SW 1271 (cell line): ENCODE results near the gene PPP1R1B.
"Not testable (repeated sequence)": the region's sequence is repeated elsewhere in the genome, so short reads cannot be mapped to it uniquely, and the experiment has no call there.

Experiments
- DNase-seq, 2 experiments: peaks; one replicate each; lab custom pipeline; 2025; lab: John Stamatoyannopoulos, UW

Gene PPP1R1B

GRCh38 chr17:39626171-39627046, at the start of gene PPP1R1B:
Gene PPP1R1B, plus strand, starts transcription at chr17:39626952. Its CDS starts 441 bp downstream, at chr17:39627393.
- no peak for DNase-seq

DNA sequence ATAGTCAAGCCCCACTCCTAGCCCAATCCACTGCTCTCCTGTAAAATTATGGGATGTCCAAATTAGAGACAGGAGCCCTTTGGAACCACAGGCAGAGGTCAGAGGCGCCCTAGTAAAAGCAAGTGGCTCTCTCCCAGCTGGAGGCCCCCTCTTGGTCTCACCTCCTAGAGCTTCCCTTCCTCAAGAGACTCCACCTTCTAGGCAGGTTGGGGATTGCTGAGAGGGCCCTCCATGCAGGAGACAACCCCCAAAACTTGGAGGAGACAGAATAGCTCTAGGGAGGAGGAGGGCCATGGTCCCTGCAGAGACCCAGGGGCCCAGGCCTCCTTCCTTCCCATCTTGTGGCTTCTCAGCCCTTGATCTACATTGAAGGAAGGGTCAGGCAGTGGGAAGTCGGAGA, 48.5 kb upstream of the PPP1R1B start:
- no peak for DNase-seq

GRCh38 chr17:39579318-39580081, 47.3 kb upstream of the PPP1R1B start:
- no peak for DNase-seq

GRCh38 chr17:39580082-39580468, 46.7 kb upstream of the PPP1R1B start:
- no peak for DNase-seq

DNA sequence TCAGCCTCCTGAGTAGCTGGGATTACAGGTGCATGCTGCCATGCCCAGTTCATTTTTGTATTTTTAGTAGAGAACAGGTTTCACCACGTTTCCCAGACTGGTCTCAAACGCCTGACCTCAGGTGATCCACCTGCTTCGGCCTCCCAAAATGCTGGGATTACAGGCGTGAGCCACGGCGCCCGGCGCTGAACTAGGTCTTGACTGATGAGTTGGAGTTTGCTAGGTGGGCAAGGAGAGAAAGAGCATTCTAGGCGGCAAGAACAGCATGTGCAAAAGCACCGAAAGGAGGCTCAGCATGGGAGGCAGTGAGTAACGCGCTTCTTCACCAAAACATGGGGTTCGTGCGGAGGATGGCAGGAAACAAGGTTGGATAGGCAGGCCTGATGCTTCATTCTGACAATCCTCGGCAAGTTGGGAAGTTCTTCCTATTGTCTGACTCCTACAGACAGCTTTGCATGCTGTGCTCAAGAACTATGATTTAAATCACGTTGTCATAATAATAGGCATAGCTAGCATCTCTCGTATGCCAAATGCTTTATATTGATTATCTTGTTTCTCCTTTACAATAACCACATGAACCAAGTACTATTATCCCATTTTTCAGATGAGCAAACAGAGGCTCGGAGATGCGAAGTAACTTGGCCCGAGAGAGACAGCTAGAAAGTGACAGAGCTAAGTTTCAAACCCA, 45.5 kb upstream of the PPP1R1B start:
- no peak for DNase-seq

GRCh38 chr17:39581759-39582085, 45.0 kb upstream of the PPP1R1B start:
- DNase-seq, result no peak

DNA sequence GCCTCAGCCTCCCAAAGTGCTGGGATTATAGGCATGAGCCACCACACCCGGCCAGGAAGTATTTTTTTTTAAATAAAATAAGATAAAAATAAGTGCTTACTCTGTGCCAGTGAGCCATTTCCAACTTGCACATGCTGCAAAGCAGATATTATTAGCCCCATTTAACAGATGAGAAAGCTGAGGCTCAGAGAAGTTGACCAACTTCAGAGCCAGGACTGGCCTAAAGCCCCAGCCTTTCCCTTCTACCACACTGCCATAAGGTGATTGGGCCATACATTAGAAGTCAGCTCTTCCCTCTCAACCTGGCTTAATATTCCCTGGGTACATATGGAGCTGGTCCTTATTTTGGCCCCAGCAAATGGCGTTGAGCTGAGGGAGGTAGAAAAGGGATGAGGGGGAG, 44.1 kb upstream of the PPP1R1B start:
- no peak for DNase-seq

GRCh38 chr17:39590180-39590579, 36.6 kb upstream of the PPP1R1B start:
- not testable (repeated sequence) for DNase-seq

- no peak for DNase-seq
These were observed 34.5 kb upstream of the PPP1R1B start for GRCh38 chr17:39591958-39592954.

DNA sequence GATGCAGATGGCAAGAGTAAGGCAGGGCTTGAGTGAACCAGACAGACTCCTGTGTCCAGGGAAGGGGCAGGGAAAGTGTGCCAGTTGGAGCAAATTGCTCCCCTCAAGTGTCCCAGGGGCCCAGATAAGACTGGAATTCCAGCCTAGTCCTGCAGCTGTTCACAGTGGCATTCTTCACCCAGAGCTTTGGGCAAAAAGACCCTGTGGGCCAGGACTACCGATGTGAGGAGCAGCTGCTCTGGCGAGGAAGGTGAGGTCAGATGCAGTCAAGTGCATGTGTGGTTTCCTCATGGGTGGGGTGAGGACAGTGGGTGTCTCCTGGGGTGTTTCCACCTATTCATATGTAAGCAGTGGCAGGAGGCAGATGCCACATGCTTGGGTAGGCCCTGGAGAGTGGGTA, 33.4 kb upstream of the PPP1R1B start:
- no peak for DNase-seq

DNA sequence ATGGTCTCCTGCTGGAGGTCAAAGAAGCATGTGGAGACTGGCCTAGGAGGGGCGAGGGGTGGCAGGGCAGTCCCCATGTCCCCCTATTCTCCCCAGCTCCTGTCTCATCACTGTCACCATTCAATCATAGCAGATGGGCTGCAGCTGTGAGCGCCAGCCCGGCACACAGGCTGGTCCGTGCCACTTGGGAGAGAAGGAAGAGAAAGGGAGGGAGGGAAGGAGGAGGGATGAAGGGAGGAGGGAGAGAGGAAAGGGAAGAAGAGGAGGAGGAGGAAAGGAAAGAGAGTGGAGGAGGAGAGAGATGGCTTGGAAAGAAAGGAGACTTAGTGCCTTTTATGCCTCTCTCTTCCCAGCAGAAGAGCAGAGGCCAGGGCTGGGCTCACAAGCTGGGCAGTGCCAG, 31.5 kb upstream of the PPP1R1B start:
- DNase-seq, result no peak

GRCh38 chr17:39595928-39596510, 30.7 kb upstream of the PPP1R1B start:
- DNase-seq, result no peak

GRCh38 chr17:39596543-39597267, 30.0 kb upstream of the PPP1R1B start:
- no peak for DNase-seq

- no peak for DNase-seq
These were observed 29.2 kb upstream of the PPP1R1B start for GRCh38 chr17:39597372-39598046.

GRCh38 chr17:39598047-39598481, 28.7 kb upstream of the PPP1R1B start:
- no peak for DNase-seq

- DNase-seq, result no peak
These were observed 28.1 kb upstream of the PPP1R1B start for GRCh38 chr17:39598630-39599003.

DNA sequence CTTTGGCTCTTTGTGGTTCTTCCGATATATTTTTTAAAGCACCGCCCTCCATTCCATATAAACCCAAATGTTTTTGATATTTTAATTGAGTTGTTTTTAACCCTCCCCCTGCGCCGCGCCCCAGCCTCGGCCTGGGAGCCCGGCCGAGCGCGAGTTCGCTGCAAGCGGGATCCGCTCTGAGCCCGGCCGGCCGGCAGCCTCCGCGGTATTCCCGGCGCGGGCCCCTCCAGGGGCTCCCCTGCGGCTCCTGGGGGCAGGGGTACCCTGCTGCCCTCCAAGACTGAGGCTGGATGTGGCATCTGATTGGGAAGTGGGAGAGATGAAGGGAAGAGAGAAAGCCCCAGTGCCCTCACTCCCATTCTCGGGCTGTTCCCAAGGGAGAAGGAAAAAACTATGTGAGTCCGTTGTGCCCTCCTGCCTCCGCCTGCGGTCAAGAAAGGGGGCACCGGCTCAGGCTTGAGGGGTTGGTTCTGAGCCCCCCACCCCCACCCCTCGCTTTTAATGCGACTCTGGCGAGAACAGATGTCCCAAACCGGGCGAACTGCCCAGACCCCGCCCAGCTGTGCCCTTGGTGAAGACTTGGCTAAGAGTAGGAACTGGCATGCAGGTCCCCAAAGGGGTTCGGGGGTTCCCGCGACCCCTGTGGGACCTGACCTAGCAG, 27.6 kb upstream of the PPP1R1B start:
- DNase-seq, result no peak

- DNase-seq, result no peak
These were observed 27.0 kb upstream of the PPP1R1B start for GRCh38 chr17:39599665-39600231.
